ENCODE results near the gene PROB1. TPM values are rescaled to one million over a fixed set of nuclear protein-coding genes. Genes with fewer than 3 reads are reported as not detected.

Gene PROB1
- total and polyA plus RNA-seq, 2 of the 13 experiments (the other 11 are each of a cell fraction or from before 2014, with no cell fraction given): 0.69 to 1.1 TPM

DNA sequence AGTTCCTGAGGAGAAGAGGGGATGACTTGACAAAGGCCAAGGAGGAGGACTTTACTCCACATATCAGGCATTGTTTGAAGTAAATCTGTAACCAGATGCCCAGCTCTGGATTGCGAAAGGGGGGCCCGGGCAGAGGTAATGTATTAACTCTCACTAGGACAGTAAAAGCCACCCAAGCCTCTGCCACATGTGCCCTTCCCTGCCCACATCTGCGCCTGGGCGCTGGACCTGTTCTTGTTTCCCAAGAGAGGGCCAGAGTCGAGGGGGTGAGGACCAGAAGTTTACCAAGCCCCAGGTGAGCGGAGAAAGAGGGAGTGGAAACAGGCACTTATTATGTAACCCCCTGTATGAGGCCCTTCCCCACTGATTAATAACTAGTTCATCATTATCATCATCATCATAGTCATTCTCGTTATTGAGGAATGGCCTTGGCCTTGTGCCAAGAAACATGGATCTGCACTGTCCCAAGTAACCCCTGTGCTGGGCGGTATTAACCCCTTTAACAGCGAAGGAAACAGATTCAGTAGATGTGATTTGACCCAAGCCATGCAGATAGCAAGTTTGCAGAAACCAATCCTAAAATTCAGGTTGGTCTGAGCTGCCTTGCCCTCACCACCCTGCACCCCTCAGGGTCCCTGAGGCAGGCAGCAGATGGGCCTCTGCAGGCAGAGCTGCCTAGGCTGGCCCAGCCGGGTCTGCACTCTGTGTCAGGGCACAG, 11.5 kb downstream of the PROB1 start, which contains the start of gene SLC23A1 (continued):
- TF ChIP-seq, protein P1, sequence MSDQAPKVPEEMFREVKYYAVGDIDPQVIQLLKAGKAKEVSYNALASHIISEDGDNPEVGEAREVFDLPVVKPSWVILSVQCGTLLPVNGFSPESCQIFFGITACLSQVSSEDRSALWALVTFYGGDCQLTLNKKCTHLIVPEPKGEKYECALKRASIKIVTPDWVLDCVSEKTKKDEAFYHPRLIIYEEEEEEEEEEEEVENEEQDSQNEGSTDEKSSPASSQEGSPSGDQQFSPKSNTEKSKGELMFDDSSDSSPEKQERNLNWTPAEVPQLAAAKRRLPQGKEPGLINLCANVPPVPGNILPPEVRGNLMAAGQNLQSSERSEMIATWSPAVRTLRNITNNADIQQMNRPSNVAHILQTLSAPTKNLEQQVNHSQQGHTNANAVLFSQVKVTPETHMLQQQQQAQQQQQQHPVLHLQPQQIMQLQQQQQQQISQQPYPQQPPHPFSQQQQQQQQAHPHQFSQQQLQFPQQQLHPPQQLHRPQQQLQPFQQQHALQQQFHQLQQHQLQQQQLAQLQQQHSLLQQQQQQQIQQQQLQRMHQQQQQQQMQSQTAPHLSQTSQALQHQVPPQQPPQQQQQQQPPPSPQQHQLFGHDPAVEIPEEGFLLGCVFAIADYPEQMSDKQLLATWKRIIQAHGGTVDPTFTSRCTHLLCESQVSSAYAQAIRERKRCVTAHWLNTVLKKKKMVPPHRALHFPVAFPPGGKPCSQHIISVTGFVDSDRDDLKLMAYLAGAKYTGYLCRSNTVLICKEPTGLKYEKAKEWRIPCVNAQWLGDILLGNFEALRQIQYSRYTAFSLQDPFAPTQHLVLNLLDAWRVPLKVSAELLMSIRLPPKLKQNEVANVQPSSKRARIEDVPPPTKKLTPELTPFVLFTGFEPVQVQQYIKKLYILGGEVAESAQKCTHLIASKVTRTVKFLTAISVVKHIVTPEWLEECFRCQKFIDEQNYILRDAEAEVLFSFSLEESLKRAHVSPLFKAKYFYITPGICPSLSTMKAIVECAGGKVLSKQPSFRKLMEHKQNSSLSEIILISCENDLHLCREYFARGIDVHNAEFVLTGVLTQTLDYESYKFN (CRISPR knock-in tag; conservative IDR thresholded peaks at IDR 0.05): peak; percentile 78
- TF ChIP-seq TSC22D2 (CRISPR knock-in tag; IDR thresholded peaks at IDR 0.05; ENCODE audit: borderline replicate concordance) (no peak), MTA1 (CRISPR knock-in tag; IDR thresholded peaks at IDR 0.05; ENCODE audit: borderline replicate concordance) (0 out of 2 replicates have a peak, but pooled peaks have one; percentile 35), SAP130 (CRISPR knock-in tag; IDR thresholded peaks at IDR 0.05; ENCODE audit: low read depth) (peak; percentile 60), ZNF263 (CRISPR knock-in tag; IDR thresholded peaks at IDR 0.05) (peak; percentile 40; the same call in 1 of the 2 replicates), ZHX2 (IDR thresholded peaks at IDR 0.05; ENCODE audit: low read depth) (no peak), ZHX2 (CRISPR knock-in tag; IDR thresholded peaks at IDR 0.05; ENCODE audit: borderline replicate concordance) (no peak), ISL2 (CRISPR knock-in tag; IDR thresholded peaks at IDR 0.05) (no peak), TAF1 (CRISPR knock-in tag; IDR thresholded peaks at IDR 0.05) (no peak; the same call in 1 of the 2 replicates), FOSL1 (CRISPR knock-in tag; IDR thresholded peaks at IDR 0.05; ENCODE audit: borderline replicate concordance) (no peak), ZSCAN22 (CRISPR knock-in tag; IDR thresholded peaks at IDR 0.05) (no peak), ZEB1 (IDR thresholded peaks at IDR 0.05; ENCODE audit: insufficient replicate concordance, low read depth) (no peak), ZMYM3 (CRISPR knock-in tag; IDR thresholded peaks at IDR 0.05) (no peak), ZNF256 (CRISPR knock-in tag; conservative IDR thresholded peaks at IDR 0.05) (no peak), MTF1 (CRISPR knock-in tag; IDR thresholded peaks at IDR 0.05) (no peak), ZNF224 (CRISPR knock-in tag; IDR thresholded peaks at IDR 0.05) (no peak), CHD2 (IDR thresholded peaks at IDR 0.05; ENCODE audit: low read depth, low read length) (no peak), ZNF160 (CRISPR knock-in tag; IDR thresholded peaks at IDR 0.05) (no peak), PHB2 (IDR thresholded peaks at IDR 0.05; ENCODE audit: partially characterized antibody) (no peak), ZNF510 (CRISPR knock-in tag; IDR thresholded peaks at IDR 0.05; ENCODE audit: low read depth) (no peak)
- TF ChIP-seq, protein P2, sequence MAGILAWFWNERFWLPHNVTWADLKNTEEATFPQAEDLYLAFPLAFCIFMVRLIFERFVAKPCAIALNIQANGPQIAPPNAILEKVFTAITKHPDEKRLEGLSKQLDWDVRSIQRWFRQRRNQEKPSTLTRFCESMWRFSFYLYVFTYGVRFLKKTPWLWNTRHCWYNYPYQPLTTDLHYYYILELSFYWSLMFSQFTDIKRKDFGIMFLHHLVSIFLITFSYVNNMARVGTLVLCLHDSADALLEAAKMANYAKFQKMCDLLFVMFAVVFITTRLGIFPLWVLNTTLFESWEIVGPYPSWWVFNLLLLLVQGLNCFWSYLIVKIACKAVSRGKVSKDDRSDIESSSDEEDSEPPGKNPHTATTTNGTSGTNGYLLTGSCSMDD (CRISPR knock-in tag; IDR thresholded peaks at IDR 0.05): no peak
